Measurements from ENCODE around the gene P4HA2. TPM values are rescaled to one million over a fixed set of nuclear protein-coding genes. Genes with fewer than 3 reads are reported as not detected.
A peak's percentile ranks its signal among the peaks of the same experiment; 100 is the strongest.

P4HA2 gene
- total RNA-seq, result 10 to 100 TPM; 33.2 to 58.8 TPM
- long read RNA-seq, donor 1, transcript P4HA2-202 (15 exons, 2,313 nt), result major isoform, 16 of 57 reads
- long read RNA-seq, donor 1, partial matches to known transcripts, result 10 of 57 reads
- long read RNA-seq, donor 1, other reads (novel, unspliced or antisense), result 26 of 57 reads
- long read RNA-seq, donor 2, transcript P4HA2-202 (15 exons, 2,313 nt), result major isoform, 99 of 218 reads
- long read RNA-seq, donor 2, partial matches to known transcripts, result 13 of 218 reads
- long read RNA-seq, donor 2, other reads (novel, unspliced or antisense), result 98 of 218 reads

GRCh38 chr5:132227485-132228240 is at the start of gene P4HA2:
Gene P4HA2, minus strand, starts transcription at chr5:132227853. Its CDS starts 9,227 bp downstream, at chr5:132218626.
- peak; percentile 94 for DNase-seq (ENCODE audit: low spot score)

GRCh38 chr5:132277256-132277655 is 49.6 kb upstream of the P4HA2 start:
- no peak for DNase-seq (ENCODE audit: low spot score)
- intact Hi-C loops (cut with DNase I), result no loop called here

More at GRCh38 chr5:132227485-132228240, at the start of gene P4HA2:
- intact Hi-C loops (cut with DNase I), result no loop called here

GRCh38 chr5:132275367-132276220 is 47.9 kb upstream of the P4HA2 start:
- DNase-seq (ENCODE audit: low spot score), result no peak
- intact Hi-C loops (cut with DNase I), result no loop called here

DNA sequence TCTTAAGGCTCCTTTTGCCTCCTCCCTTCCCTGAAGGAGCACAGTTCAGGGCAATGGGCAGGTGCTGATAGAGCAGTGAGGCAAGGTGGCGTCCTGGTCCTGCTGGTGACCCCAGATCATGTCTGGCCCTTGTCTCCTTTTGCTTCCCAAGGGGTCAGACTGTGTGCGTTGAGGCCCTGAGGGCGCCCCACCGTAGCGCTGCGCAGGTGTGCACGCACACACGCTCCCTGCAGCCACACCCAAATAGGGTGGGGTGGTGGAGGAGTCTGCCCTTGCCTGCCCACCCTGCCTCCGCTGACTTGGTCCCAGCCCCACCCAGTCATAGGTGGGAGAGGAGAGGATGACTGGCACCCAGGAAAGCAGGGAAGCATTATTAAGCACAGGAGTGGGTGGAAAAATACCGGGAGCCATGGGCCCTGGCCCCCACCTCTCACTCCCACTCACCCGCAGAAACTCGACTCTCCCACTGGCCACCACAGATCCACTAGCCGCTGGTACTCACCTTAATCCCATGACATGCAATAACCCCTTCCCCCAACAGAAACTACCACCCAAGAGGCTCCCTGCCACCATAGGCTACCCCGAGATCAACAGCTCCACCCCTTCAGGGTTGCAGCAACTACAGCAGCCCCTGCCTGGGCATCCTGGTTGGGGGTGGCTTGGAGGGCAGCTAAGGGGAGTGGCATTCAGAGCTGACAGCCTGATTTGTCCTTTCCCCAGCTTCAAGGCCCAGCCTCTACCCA is 46.6 kb upstream of the P4HA2 start:
- intact Hi-C loops (cut with DNase I), result no loop called here
- DNase-seq (ENCODE audit: low spot score), result no peak

DNA sequence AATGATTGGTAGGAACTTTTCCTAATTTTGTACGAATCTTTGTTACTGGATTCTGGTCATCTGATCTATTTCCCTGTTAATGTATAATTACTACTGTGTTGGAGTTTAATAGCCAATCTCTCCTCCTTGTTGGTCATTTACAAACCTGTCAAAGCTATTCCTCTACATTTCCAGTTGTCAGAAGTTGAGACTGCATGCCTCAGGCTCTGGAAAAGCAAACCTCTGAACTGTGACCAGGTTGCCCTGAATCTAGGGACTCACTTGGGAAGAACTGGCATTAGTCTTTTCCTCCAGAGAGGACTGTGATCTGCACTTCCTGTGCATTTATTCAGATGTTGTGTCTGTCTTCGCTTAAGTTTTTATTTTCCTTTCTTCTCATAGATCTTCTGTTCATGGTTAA is 46.0 kb upstream of the P4HA2 start:
- intact Hi-C loops (cut with DNase I), result no loop called here
- no peak for DNase-seq (ENCODE audit: low spot score)

GRCh38 chr5:132272311-132273210 is 44.9 kb upstream of the P4HA2 start:
- peak; percentile 87 for DNase-seq (ENCODE audit: low spot score)

GRCh38 chr5:132271251-132272246 is 43.9 kb upstream of the P4HA2 start:
- DNase-seq (ENCODE audit: low spot score), result no peak
- intact Hi-C loops (cut with DNase I), result no loop called here

More at GRCh38 chr5:132272311-132273210, 44.9 kb upstream of the P4HA2 start:
- intact Hi-C loops (cut with DNase I), result no loop called here

DNA sequence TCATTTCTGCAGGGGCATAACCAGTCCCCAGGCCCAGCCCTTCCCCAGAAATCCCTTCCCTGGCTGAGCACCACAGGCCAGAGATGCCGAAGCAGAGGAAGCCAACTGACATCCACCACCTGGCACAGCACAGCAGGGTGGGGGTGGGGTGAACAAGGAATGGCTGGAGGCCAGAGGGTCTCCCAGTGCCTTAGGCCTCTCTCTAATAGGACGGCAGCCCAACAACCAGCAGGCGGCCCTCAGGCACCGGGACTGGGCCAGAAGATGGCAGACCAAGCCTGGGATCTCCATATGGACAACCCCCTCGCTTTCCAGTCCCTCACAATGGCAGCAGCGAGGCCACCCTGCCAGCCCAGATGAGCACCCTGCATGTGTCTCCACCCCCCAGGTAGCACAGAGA is 43.1 kb upstream of the P4HA2 start:
- no peak for DNase-seq (ENCODE audit: low spot score)
- intact Hi-C loops (cut with DNase I), result no loop called here

GRCh38 chr5:132270335-132270665 is 42.6 kb upstream of the P4HA2 start:
- no peak for DNase-seq (ENCODE audit: low spot score)
- intact Hi-C loops (cut with DNase I), result no loop called here

DNA sequence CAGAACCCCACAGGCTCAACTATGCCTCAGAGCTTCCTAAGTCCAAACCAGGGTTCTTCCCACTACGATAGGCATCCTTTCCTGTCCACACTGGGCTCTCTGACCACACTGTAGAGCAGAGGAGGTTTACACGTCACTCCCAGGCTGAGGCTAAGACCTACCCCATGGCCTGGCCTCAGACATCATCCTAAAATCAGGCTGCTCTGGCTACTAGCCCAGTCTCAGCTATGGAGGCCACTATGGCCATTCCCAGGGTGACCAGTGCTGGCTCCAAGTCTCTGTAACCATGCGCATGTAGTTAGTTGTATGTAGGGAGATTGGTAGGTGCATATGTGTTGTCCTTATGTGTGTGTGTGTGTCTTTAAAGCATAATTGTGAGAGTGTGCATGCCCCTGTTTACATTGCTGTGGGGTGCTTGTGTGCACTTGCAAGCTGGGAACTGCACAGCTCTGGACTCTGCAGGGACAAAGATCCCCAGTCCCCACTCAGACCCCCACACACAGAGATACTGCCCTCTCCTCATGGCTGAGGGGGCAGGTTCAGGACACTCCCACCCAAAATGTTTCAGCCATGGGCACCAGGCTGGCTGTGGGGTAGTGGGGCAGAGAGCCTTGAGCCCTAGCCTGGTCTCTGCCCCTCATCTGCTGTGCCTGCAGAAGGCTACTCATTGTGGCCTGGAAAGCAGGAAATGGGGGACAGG is 42.1 kb upstream of the P4HA2 start:
- intact Hi-C loops (cut with DNase I), result no loop called here
- no peak for DNase-seq (ENCODE audit: low spot score)

GRCh38 chr5:132268769-132269551 is 41.3 kb upstream of the P4HA2 start:
- intact Hi-C loops (cut with DNase I), result no loop called here
- DNase-seq (ENCODE audit: low spot score), result no peak

GRCh38 chr5:132267931-132268768 is 40.5 kb upstream of the P4HA2 start:
- DNase-seq (ENCODE audit: low spot score), result no peak
- intact Hi-C loops (cut with DNase I), result no loop called here

GRCh38 chr5:132267166-132267739 is 39.6 kb upstream of the P4HA2 start:
- DNase-seq (ENCODE audit: low spot score), result no peak
- intact Hi-C loops (cut with DNase I), result no loop called here

DNA sequence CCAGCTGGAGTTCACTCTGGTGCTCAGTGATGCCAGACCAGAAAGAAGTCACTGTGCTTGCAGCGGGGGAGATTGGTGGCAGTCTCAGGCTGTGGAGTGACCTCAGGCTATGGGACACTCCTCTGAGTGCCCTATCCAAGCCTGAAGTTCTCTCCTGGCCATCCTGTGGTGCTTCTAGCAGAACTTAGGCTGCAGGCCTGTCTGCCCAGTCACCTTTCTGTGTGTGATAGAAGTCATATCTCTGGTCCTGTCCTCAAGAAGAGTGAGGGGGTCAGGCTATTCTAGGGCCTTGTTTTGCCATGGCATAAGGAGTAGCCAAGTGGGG is 39.1 kb upstream of the P4HA2 start:
- intact Hi-C loops (cut with DNase I), result no loop called here
- DNase-seq (ENCODE audit: low spot score), result no peak

All from posterior vena cava (tissue), 2 donors.